Measurements from ENCODE around the gene DLK1.

Gene DLK1

DNA sequence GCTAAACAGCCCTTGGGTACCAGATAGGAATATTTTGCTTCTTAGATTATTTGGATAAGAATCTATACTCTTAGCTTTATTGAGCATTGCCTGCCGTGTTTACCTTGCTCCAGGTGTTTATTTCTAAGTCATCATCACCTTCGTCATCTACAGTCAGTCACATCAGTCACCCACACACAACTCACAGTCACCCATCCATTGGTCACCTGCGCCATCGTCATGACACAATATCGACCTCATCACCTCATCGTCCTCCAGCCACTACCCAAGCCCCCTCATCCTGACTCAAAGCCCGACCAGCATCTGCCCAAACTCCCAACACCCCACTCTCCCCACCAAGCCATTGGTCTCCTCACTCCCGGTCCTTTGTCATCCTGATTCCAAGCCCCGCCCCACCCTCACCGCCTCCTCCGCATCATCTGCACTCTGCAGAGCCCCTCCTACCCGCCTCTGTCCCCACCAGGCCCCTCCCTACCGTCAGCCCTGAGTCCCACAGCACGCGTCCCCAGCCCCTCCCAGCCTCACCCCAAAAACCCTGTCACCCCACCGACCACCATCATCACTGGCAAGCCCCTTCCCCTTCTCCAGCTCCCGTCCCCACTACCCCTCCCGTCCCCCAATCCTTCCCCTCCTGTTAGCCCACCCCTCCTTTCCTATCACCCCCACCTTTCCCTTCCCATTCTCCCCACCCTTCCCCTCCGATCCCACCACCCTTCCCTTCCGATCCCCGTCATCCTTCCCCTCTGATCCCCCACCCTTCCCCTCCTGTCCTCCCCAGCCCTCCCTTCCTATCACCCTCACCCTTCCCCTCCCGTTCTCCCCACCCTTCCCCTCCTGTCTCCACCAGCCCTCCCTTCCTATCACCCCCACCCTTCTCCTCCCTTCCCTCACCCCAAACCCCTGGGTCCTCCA, 9.8 kb downstream of the DLK1 start:
- no peak for DNase-seq

DNA sequence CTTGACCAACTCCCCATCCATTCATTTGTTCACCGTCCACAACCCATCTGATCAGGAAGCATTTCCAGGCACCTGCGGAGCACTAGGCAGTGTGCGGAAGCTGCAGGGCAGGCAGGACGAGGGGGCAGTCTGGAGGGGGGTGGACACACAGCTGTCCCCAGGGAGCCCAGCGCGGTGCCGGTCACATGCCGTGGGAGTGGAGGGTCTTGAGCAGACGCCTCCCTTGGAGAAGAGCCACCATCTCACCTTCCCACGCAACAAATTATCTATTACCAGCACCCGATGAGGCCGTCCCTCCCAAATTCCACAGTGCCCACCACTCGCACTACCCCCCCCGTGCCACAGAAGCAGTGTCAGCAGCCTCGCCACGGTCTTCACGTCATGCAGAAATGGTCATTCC, 10.8 kb downstream of the DLK1 start:
- DNase-seq = no peak

DNA sequence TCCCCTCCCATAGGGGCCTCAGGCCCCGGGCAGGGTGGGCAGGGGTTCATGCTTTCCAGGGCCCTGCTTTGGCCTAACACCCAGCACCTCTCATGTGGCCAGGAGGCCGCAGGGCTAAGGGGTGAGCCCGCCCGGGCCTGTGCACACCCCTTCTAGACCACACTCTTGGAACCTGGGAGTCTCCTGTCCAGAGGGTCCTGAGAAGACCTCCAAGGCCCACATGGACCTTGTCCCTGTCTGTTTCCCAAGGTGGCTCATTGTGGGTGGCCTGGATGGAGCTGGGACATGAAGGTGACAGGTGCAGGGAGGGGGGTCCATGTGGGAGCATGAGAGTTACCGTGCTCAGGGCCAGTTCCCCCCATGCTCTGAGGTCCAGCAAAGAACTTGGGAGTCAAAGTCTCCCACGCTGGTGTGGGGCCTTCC, 11.6 kb downstream of the DLK1 start:
- DNase-seq = no peak

DNA sequence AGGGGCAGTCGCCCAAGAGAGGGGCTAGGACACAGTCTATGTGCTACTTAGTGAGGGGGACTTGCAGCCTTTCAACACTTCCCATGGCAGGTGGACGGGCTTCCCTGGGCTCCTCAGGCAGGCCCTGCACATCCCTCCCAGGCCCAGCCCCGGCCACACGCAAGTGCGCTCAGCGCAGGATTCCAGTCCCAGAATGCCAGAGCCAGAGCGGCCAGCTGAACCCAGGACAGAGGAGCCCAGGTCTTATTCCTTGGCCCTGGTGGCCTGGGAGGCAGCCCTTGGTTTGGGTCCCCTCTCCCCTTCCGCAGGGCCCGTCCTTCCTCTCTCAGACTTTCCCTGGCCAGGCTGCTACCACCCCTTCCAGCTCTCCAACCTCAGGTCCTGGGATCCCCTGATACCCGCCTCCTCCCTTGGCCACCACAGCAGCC, 12.0 kb downstream of the DLK1 start:
- DNase-seq = no peak

DNA sequence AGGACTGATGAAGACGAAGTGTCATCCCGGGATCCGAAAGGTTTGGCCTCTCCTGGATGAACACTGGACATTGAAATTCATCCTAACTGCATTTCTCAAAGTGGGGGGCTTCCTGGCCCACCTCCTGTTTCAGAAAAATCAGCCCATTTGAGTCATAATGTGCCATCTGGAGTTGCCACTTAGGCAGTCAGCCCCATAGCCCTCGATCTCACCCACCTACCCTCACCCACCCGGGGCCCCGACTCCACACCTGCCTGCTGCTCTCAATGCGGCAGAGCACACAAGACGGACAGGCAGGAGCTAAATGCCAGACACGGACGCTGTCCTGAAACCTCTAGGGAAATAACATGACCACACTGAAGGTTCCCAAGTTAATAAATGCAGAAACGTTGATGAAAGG, 12.6 kb downstream of the DLK1 start:
- DNase-seq = no peak

DNA sequence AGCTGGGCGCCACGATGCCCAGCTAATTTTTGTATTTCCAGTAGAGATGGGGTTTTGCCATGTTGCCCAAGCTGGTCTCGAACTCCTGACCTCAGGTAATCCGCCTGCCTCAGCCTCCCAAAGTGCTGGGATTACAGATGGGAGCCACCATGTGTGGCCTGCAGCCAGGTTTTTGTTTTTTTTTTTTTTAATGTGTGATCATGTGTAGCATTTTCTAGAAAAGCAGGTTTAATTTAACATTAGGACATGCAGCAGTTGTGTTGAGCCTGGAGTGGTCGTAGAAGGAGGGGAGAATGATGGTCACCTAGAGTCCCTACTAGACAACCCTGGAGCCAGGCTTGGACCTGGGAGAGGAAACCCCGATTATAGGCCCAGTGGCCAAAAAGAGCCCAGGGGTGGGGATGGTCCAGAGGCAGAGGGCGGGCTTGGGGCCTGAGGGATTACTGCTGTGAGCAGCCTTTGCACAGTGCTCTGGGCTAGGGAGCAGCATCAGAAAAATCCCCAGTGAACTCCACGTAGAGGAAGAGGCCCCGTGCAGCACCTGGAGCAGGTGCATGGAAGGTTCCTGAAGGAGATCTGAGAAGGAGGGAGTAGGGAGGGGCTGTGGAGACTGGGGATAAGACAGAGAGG, 13.6 kb downstream of the DLK1 start:
- no peak for DNase-seq

DNA sequence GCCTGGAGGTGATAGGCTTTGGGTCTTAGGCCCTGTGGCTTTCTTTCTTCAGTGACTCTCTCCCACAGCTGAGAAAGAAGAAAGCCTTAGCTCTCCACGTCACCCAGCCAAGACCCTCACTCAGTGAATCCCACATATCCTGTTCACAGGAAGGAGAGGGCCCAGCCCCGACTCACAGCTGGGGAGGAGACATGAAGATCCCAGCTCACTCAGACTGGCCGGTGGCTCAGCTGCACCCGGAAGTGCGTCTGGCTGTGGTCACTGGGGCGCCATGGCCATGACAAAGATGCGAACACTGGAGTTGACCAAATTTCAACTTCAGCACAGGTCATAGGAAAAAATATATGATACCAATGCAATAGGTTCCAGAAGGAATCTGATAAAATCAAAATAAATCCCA, 14.2 kb downstream of the DLK1 start:
- DNase-seq = no peak

DNA sequence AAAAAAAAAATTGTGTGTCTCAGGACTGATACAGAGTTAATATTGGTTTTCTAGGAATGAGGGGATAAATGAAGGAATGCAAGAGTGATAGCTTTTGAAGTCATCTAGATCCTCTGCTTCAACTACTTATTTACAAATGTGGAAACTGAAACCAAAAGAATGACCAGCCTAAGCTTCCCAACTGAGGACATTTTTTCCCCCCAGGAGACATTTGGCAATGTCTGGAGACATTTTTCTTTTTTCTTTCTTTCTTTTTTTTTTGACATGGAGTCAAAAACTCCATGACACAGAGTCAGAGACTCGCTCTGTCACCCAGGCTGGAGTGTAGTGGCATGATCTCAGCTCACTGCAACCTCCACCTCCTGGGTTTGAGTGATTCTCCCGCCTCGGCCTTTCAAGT, 15.3 kb downstream of the DLK1 start:
- DNase-seq = no peak

DNA sequence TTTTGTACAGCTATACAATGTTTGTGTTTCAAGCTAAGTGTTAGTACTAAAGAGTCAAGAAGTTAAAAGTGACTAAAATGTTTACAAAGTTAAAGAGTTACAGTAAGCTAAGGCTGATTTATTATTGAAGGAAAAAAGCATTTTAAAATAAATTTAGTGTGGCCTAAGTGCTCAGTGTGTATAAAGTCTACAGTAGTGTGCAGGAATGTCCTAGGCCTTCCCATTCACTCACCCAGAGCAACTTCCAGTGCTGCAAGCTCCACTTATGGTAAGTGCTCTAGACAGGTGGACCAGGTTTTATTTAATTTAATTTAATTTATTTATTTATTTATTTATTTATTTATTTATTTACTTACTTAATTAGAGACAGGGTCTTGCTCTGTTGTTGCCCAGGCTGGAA, 19.6 kb downstream of the DLK1 start:
- no peak for DNase-seq

DNA sequence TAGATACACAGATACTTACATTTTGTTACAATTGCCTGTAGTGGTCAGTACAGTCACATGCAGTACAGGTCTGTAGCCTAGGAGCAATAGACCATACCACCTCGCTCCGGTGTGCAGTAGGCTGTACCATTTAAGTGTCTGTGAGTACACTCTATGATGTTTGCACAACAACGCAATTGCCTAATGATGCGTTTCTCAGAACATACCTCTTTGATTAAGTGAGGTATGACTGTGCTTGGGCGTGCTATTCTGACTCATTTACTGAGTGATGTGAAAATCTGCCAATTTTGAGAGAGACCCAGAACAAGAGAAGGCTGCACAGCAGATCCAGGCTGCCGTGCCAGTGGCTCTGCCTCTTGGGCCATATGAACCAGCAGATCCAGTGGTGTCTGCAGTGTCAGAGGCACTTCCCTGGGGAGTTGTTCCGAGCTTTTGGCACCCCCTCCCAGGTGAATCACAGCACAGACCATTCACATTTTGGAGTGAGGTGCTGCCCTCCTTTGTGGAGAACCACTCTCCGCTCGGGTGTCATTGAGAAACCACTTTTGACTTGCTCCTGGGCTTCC, 20.4 kb downstream of the DLK1 start:
- no peak for DNase-seq

DNA sequence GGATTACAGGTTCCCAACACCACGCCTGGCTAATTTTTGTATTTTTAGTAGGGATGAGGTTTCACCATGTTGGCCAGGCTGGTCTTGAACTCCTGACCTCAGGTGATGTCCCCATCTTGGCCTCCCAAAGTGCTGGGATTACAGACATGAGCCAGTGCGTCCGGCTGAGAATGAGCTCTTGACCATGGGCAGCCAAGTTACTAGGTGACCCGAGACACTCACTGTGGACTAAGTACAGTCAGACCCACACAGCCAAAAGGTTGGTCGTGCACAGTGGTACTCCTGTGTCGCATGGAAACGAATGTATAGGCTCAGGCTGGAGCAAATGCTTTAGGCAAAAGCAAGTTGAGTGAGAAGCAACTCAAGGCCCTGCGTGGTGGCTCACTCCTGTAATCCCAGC, 21.0 kb downstream of the DLK1 start:
- no peak for DNase-seq

DNA sequence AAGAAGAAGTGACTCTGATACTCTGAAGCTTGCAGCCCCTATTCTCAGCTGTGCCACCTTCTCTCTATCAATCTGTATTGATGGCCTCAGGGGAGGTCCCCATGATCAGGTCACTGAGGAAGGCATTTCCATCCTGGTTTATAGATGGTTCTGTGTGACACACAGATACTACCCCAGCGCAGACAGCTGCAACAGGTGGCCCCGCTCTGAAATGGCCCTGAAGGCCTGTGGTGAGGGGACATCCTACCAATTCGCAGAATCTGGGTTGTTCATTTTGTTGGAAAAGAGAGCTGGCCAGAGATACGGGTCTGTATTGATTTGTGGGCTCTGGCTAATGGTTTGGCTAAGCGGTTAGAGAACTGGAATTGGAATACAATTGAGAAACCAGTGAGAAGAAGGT, 21.7 kb downstream of the DLK1 start:
- no peak for DNase-seq

DNA sequence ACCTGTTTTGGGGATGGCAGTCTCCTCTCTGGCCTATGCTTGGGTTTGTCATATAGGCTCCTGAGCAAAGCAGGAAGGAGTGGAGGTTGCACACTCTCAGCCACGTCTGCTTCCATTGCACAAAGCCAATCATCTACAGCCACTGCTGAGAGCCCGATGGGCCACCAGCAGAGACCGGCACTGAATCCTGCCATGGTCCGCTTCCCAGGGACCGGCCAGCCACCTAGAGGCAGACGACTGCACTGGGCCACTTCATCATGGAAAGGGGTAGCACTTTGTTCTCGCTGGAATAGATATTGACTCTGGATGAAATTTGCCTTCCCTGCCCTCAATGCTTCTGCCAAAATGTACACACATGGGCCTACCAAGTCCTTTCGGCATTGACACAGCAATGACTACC, 22.3 kb downstream of the DLK1 start:
- no peak for DNase-seq

DNA sequence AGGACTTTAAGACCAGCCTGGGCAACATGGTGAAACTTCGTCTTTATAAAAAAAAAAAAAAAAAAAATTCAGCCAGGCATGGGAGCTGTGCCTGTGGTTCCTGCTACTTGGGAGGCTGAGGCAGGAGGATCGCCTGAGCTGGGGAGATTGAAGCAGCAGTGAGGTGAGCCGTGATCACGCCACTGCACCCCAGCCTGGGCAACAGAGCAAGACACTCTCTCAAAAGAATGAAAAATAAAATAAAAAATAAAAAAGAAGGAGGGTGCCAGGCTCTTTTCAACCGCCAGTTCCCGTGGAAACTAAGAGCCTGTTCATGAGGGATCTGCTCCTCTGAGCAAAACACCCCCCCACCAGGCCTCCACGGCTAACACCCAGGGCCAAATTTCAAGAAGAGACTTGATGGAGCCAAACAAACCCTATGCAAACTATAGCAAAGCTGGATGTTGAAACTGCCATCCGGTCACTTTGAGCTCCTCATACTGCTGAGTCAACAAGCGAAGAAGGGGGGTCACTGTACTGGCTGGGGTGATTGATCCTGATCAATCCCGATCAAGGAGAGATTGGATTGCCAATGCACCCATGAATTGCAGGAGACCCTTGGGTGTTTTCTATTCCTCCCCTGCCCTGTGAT, 23.4 kb downstream of the DLK1 start:
- DNase-seq = no peak

DNA sequence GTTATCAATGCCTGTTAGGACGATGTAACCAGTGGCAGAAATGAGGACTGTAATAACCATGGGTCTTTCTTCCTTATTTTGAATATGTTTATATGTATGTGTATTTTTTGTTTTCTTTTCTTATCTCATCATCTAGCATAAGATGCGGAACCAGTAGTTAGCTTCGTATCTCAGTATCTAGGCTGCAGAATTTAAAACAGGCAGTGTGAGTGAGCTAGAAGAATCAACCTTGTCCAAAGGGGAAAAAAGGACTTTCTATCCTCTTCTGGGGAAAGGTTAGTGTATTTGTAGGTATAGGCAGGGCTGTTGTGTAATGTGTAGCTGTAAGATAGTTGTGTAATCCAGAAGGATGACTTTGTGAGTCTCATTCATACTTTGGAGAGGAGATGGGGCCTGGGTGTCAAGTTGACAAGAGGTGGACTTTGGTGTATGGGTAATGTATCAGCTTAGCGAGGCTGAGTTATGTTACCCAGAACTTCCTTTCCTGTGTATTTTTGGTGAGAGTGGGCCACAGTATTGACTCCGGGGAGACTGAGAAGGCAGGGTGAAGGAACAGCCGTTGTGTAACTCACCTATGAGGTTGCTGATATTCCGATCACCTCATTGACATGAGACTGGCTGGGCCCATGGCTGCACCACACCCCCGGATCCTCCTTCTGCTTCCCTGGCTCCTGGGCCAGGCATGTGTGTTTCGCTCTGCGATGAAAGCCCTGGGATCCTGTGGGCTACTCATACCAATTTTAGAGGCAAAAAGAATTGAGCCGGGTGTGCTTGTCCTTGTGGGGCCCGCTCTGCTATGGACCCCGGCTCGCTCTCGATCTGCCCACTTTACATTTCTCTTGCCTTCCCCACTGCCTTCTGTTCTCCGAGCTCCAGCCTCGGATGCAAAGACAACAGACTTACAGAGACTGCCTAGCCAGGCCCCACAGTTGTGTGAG, 24.3 kb downstream of the DLK1 start:
- no peak for DNase-seq

DNA sequence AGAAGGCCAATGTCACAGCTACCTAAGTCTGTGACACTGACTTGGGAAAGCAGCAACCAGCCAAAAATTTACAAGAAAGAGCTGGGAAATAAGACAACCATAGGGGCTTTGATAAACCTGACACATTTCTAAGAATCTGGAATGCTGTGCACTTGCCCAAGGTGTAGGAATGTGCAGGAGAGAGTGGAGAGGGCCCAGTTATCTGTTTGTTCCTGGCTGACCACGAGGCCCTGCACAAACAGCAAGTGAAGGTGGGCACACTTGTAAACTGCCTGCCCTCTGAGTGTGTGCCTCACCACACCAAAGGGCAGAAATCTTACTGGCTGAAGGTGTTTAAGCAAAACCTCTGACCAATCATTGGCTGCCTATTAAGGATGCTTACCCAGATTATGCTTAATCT, 27.3 kb downstream of the DLK1 start:
- no peak for DNase-seq

DNA sequence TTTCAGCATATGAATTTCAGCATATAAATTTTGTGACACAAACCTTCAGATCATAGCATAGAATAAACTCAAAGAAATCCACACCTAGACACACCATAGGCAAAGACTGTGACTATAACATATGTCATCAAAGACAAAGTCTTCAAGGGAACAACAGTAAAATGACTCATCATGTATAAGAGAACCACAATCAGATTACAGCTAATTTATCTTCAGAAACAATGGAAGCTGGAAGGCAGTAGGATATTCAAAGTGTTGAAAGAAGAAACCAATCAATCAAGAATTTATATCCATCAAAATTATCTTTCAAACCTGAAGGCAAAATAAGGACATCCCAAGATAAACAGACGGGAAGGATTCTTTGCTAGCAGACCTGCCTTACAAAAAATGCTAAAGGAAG, 29.0 kb downstream of the DLK1 start:
- no peak for DNase-seq

DNA sequence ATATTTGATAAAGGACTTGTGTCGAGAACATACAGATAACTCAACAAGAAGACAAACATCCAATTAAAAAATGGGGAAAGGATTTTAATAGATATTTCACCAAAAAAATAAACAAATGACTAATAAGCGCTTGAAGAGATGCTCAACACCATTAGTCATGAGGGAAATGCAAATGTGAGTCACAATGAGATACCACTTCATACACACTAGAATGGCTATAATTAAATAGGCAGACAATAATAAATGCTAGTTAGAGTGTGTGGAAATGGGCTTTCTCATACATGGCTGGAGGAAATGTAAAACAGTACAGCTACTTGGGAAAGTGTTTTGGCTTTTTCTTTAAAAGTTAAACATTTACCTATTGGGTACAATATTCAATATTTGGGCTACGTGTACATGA, 34.8 kb downstream of the DLK1 start:
- no peak for DNase-seq

DNA sequence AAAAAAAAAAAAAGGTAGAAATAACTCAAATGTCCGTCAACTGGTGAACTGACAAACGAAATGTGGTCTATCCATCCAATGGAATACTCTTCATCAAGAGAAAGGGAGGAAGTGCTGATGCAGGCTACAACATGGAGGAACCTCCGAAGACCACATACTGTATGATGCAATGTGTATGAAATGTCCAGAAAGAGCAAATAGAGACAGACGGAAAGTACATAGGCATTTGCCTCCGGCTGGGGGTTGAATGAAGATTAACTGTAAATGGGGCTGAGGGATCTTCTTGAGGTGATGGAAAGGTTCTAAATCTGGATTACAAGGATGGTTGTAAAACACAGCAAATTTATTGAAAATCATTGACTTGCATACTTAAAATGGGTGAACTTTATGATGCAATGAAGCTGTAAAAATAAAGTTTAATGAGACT, 35.4 kb downstream of the DLK1 start:
- DNase-seq = no peak

DNA sequence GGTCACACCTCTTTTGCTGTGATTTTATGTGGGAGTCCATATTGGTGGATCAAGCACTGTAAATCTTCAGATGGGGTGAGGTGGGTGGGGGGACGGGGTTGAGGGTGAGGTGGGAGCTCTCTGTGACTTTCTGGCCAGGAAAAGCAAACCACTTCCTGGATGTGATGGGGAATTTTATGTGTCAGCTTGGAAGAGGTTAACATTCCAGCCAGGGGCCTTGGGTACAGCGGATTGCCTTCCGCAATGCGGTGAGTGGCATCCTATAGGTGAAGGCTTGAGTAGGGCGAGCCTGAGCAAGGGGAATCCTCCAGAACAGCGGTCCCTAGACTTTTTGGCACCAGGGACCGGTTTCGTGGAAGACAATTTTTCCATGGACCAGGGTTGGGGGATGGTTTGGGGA, 36.2 kb downstream of the DLK1 start:
- no peak for DNase-seq

DNA sequence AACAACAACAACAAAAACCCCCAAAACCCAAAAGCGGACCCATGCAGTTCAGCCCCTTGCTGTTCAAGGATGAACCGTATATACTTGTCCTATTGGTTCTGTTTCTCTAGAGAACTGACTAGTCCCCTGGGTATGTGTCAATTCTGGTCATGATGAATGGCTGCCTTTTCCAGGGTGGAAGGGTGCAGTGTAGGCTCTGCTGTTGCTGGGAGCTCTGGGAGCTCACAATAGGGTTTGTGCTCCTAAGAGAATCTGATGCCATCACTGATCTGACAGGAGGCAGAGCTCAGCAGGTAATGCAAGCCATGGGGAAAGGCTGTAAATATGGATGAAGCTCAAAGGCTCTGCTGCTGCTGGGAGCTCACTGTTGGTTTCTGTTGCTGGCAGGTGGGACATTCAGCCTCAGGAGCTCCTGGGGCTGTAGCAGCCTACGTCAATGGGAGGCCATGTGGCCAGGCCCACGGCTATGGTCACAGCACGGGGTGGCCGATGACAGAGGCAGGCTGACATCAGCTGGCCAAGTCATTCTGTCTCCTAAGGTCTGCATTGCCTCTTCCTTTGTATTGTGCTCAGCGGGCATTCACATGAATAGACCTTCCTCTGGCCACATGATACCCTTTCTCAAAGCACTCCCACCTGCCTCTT, 37.9 kb downstream of the DLK1 start:
- no peak for DNase-seq

DNA sequence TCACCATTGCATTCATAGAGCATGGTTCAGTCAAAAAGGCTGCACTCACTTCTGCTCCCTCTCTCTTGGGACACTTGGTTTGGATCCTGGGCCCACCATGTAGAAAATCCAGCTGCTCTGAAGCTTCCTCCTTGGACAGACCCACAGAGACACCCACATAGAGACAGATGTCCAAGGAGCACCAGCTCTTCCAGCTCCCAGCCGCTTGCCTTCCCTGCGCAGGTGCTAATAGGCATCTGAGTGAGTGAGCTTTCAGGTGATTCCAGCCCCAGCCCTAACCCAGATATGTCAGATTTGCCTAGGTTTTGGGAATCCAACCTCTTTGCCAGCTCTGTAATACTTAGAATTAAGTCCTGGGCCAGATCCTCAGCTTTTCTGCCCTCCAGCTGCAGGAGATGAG, 38.6 kb downstream of the DLK1 start:
- no peak for DNase-seq

Measured in CD4-positive, alpha-beta T cell treated with Interleukin-12 subunit alpha and Interleukin-12 subunit beta, for 1 hour (primary cell).